Retina (tissue), 1 donor: ENCODE measurements around the gene RAPGEF1.

Experiments used
- DNase-seq: peaks from one replicate; pipeline ENCODE4 v3.0.0-alpha.2; 2016

The RAPGEF1 gene

GRCh38 chr9:131704141-131704983 is 35.5 kb downstream of the RAPGEF1 start:
- no peak for DNase-seq

GRCh38 chr9:131703697-131704096 is 36.2 kb downstream of the RAPGEF1 start:
- DNase-seq, result no peak

- no peak for DNase-seq
These were observed 37.0 kb downstream of the RAPGEF1 start for GRCh38 chr9:131702911-131703310.

GRCh38 chr9:131701789-131702337 is 38.0 kb downstream of the RAPGEF1 start:
- DNase-seq, result no peak

- no peak for DNase-seq
These were observed 38.5 kb downstream of the RAPGEF1 start for GRCh38 chr9:131701436-131701781.

DNA sequence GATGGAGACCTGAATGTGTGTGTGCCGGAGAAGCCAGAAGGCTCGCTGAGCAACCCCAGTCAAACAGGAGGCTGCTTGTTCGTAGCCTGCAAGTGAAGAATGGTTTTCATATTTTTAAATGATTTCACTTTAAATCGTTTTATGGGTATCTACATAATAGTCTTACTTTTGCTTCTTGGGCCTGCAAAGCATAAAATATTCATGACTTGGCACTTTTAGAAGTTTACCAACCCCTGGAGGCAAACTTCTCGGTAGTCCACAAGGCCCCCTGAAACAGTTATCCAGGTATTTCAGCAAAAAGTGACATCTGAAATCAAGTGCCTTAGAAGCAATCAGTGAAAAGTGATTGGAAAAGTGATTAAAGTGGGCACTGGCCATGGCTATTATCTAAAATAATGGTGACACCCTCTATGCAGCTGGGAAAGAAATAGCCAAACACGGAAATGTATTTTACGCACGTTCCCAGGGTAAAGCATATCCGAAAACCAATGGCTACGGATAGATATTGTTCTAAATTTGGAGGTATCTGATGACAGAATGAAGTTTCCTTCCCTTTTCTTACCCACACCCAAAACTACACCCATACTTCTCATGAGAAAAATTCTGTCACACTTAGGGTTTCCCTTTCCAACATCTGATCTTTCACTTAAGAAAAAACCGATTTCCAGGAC is 39.0 kb downstream of the RAPGEF1 start:
- DNase-seq, result no peak

- no peak for DNase-seq
These were observed 39.8 kb downstream of the RAPGEF1 start for GRCh38 chr9:131700076-131700475.

- DNase-seq, result no peak
These were observed 41.3 kb downstream of the RAPGEF1 start for GRCh38 chr9:131698618-131698985.

- peak; percentile 76 for DNase-seq
These were observed 41.8 kb downstream of the RAPGEF1 start for GRCh38 chr9:131697908-131698617.

DNA sequence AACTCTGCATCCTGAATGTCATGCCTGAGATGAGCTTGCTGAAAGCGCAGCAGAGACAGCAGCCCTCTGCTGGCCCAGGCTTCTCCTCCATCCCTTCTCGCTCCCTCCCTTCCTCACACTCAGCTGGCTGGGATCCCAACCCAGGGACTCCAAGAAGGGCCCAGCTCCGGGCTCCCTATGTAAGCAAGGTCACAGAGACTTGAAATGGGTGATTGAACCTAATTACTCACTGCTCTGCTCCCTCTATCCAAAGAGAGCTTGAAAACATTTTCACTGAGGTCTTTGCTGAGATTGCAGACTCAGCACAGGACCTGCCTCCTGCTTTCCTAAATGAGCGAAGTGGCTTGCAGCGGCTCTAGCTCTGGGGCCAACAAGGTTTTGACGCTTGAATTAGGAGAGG is 42.8 kb downstream of the RAPGEF1 start:
- DNase-seq, result peak; percentile 69

DNA sequence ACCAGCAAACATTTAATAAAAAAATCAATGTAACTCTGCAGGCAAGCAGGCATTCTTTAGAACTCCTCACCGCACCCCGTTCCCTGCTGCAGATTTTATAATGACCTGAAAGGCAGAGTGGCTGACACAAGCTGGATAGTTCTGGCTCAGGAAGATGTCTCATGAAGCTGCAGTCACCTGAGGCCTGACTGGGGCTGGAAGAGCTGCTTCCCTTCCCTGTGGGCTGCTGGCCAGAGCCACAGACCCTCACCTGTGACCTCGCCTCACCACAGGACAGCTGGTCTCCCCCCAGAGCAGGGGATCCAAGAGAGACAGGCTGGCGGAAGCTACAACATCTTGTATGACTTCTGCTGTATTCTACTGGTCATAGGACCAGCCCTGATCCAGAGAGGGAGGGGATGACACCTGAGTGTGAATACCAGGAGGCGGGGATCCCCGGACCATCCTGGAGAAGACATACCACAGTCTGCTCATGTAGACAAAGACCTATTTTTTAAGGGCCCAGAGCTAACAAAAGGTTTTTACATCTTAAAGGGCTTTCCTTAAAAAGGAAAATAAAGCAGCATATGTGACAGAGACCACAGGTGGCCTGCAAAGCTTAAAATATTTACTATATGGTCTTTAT is 43.9 kb downstream of the RAPGEF1 start:
- no peak for DNase-seq

- DNase-seq, result no peak
These were observed 44.5 kb downstream of the RAPGEF1 start for GRCh38 chr9:131695366-131695765.

- no peak for DNase-seq
These were observed 46.0 kb downstream of the RAPGEF1 start for GRCh38 chr9:131693651-131694597.

GRCh38 chr9:131692612-131693562 is 47.0 kb downstream of the RAPGEF1 start:
- DNase-seq, result no peak

- DNase-seq, result no peak
These were observed 47.8 kb downstream of the RAPGEF1 start for GRCh38 chr9:131691969-131692611.

DNA sequence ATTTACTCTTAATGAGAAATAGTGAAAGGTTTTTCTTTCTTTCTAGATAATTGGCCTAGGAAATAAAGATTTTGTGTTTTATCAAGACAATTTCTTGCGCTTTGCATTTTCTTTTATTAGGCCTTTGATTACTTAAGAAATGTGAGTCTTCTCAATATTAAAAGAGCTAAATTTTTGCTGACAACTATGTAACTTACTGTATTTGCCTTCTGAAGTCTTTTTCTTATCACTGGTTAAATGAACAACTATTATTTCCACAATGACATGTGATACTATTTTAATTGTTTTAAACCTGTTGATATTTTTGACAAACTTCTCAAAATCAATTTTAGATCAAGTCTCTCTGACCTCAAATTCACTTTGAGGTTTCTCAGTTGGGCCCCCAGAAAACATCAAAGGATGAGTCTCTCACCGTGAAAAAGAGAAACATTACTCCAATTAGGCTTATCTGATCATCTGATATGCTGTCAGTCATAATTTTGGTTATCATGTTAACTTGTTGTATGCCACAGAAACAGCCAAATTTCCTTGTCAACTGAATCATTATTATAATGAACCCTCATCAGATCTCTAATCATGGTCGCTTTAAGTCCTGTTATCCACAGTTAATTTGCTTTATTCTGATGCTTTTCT is 48.8 kb downstream of the RAPGEF1 start:
- DNase-seq, result no peak

DNA sequence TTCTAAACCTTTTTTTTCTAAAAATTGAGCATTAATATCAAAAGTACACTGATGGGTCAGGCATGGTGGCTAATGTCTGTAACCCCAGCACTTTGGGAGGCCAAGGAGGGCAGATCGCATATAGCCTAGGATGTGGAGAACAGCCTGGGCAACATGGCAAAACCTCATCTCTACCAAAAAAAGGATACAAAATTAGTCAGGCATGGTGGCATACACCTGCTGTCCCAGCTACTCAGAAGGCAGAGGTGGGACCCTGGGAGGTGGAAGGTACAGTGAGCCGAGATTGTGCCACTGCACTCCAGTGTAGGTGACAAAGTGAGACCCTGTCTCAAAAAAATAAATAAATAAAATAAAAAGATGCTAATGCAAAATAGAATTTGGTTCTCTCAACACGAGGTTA is 49.4 kb downstream of the RAPGEF1 start:
- DNase-seq, result no peak

GRCh38 chr9:131688377-131688776 is 51.5 kb downstream of the RAPGEF1 start:
- DNase-seq, result no peak
